HEK293 (cell line): ENCODE results near the gene CD200.

Source experiments
- EGR2 ChIP-seq: fragments of 450-650 bp; formaldehyde crosslinking; IDR thresholded peaks from 2 replicates; pipeline ENCODE4 v1.5.1; 2016; ENCODE audit warnings: low read depth, missing biosample characterization, missing genetic modification characterization
- ZBTB8A ChIP-seq: fragments of 450-650 bp; formaldehyde crosslinking; IDR thresholded peaks from 2 replicates; pipeline ENCODE4 v1.5.1; 2016; ENCODE audit warnings: missing biosample characterization, missing genetic modification characterization
- ZFP37 ChIP-seq: fragments of 450-650 bp; formaldehyde crosslinking; IDR thresholded peaks from 2 replicates; pipeline ENCODE4 v1.5.1; 2016; ENCODE audit warnings: missing biosample characterization, missing genetic modification characterization
- ZNF707 ChIP-seq: fragments of 450-650 bp; formaldehyde crosslinking; IDR thresholded peaks from 2 replicates; pipeline ENCODE4 v1.5.1; 2016; ENCODE audit warnings: missing biosample characterization, missing genetic modification characterization
- ZNF830 ChIP-seq: fragments of 450-650 bp; IDR thresholded peaks from 2 replicates; pipeline ENCODE4 v1.5.0; 2018; ENCODE audit warnings: missing biosample characterization, missing genetic modification characterization, low read depth, mild to moderate bottlenecking, moderate library complexity
- TF ChIP-seq, protein P1 (sequence below): fragments of 450-650 bp; formaldehyde crosslinking; IDR thresholded peaks from 2 replicates; pipeline ENCODE4 v1.5.1; 2016; ENCODE audit warnings: missing biosample characterization, missing genetic modification characterization
- TF ChIP-seq, protein P2 (sequence below): fragments of 450-650 bp; IDR thresholded peaks from 2 replicates; pipeline ENCODE4 v1.5.1; 2018; ENCODE audit warnings: missing biosample characterization, mild to moderate bottlenecking, missing genetic modification characterization
- TF ChIP-seq, protein P3 (sequence below): fragments of 450-650 bp; formaldehyde crosslinking; IDR thresholded peaks from 2 replicates; pipeline ENCODE4 v1.5.1; 2016; ENCODE audit warnings: missing biosample characterization, missing genetic modification characterization
- TF ChIP-seq, protein P4 (sequence below): fragments of 450-650 bp; formaldehyde crosslinking; IDR thresholded peaks from 2 replicates; pipeline ENCODE4 v1.5.1; 2017; ENCODE audit warnings: missing biosample characterization, missing genetic modification characterization
- TF ChIP-seq, protein P5 (sequence below): fragments of 450-650 bp; formaldehyde crosslinking; IDR thresholded peaks from 2 replicates; pipeline ENCODE4 v1.5.1; 2016; ENCODE audit warnings: missing biosample characterization, missing genetic modification characterization

DNA sequence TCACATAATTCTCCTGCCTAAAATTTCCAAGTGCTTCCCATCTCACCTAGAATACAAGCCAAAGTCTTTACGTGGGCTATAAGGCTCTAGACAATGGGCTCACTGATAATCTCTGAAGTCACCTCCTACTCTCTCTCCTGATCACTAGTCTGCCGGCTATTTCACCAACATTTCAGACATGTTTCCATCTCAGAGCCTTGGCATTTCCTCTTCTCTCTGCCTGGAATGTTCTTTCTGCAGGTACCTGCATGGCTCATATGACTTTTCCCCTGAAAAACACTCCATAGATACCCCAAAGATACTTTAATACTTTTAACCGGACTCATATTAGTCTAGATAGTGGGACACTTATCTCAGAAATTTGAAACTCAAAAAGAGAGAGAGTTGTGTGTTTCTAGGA is 32.7 kb downstream of the CD200 start:
- TF ChIP-seq ZFP37 (tag by site-specific recombination): no peak
- TF ChIP-seq, protein P1, sequence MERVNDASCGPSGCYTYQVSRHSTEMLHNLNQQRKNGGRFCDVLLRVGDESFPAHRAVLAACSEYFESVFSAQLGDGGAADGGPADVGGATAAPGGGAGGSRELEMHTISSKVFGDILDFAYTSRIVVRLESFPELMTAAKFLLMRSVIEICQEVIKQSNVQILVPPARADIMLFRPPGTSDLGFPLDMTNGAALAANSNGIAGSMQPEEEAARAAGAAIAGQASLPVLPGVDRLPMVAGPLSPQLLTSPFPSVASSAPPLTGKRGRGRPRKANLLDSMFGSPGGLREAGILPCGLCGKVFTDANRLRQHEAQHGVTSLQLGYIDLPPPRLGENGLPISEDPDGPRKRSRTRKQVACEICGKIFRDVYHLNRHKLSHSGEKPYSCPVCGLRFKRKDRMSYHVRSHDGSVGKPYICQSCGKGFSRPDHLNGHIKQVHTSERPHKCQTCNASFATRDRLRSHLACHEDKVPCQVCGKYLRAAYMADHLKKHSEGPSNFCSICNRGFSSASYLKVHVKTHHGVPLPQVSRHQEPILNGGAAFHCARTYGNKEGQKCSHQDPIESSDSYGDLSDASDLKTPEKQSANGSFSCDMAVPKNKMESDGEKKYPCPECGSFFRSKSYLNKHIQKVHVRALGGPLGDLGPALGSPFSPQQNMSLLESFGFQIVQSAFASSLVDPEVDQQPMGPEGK (tag by site-specific recombination): no peak
- no peak for TF ChIP-seq EGR2 (tag by site-specific recombination)
- TF ChIP-seq ZNF830 (tag by site-specific recombination): no peak
- TF ChIP-seq, protein P2, sequence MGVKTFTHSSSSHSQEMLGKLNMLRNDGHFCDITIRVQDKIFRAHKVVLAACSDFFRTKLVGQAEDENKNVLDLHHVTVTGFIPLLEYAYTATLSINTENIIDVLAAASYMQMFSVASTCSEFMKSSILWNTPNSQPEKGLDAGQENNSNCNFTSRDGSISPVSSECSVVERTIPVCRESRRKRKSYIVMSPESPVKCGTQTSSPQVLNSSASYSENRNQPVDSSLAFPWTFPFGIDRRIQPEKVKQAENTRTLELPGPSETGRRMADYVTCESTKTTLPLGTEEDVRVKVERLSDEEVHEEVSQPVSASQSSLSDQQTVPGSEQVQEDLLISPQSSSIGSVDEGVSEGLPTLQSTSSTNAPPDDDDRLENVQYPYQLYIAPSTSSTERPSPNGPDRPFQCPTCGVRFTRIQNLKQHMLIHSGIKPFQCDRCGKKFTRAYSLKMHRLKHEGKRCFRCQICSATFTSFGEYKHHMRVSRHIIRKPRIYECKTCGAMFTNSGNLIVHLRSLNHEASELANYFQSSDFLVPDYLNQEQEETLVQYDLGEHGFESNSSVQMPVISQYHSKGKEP: no peak
- TF ChIP-seq, protein P3, sequence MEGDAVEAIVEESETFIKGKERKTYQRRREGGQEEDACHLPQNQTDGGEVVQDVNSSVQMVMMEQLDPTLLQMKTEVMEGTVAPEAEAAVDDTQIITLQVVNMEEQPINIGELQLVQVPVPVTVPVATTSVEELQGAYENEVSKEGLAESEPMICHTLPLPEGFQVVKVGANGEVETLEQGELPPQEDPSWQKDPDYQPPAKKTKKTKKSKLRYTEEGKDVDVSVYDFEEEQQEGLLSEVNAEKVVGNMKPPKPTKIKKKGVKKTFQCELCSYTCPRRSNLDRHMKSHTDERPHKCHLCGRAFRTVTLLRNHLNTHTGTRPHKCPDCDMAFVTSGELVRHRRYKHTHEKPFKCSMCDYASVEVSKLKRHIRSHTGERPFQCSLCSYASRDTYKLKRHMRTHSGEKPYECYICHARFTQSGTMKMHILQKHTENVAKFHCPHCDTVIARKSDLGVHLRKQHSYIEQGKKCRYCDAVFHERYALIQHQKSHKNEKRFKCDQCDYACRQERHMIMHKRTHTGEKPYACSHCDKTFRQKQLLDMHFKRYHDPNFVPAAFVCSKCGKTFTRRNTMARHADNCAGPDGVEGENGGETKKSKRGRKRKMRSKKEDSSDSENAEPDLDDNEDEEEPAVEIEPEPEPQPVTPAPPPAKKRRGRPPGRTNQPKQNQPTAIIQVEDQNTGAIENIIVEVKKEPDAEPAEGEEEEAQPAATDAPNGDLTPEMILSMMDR (tag by site-specific recombination): no peak
- TF ChIP-seq ZNF707 (tag by site-specific recombination): no peak
- TF ChIP-seq, protein P4, sequence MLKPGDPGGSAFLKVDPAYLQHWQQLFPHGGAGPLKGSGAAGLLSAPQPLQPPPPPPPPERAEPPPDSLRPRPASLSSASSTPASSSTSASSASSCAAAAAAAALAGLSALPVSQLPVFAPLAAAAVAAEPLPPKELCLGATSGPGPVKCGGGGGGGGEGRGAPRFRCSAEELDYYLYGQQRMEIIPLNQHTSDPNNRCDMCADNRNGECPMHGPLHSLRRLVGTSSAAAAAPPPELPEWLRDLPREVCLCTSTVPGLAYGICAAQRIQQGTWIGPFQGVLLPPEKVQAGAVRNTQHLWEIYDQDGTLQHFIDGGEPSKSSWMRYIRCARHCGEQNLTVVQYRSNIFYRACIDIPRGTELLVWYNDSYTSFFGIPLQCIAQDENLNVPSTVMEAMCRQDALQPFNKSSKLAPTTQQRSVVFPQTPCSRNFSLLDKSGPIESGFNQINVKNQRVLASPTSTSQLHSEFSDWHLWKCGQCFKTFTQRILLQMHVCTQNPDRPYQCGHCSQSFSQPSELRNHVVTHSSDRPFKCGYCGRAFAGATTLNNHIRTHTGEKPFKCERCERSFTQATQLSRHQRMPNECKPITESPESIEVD (tag by site-specific recombination): no peak
- TF ChIP-seq ZBTB8A (tag by site-specific recombination): no peak
- TF ChIP-seq, protein P5, sequence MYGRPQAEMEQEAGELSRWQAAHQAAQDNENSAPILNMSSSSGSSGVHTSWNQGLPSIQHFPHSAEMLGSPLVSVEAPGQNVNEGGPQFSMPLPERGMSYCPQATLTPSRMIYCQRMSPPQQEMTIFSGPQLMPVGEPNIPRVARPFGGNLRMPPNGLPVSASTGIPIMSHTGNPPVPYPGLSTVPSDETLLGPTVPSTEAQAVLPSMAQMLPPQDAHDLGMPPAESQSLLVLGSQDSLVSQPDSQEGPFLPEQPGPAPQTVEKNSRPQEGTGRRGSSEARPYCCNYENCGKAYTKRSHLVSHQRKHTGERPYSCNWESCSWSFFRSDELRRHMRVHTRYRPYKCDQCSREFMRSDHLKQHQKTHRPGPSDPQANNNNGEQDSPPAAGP (tag by site-specific recombination): no peak
